A673 (cell line): ENCODE data around the gene SP7. TPM values are rescaled to one million over a fixed set of nuclear protein-coding genes. Genes with fewer than 3 reads are reported as not detected.

Experiments used
- BruUV-seq: library from RNA; stranded (reverse); fragments of 400-500 nt; replicated peaks from 2 replicates; lab custom pipeline; 2021; lab: Mats Ljungman, UMichigan
- CTCF ChIA-PET: fragments of 300-600 bp; sonication (Branson Sonifier 250); formaldehyde crosslinking; loops from one replicate; lab custom pipeline; 2022; ENCODE audit warnings: antibody characterized with exemption; lab: Charles Lee
- POLR2A ChIA-PET: fragments of 300-600 bp; sonication (Branson Sonifier 250); formaldehyde crosslinking; loops from one replicate; lab custom pipeline; 2022; ENCODE audit warnings: antibody characterized with exemption; ENCODE audit not compliant: low non-redundant PET; lab: Charles Lee
- DNase-seq: peaks from one replicate; pipeline ENCODE4 v3.0.0-alpha.2; 2015; ENCODE audit warnings: low spot score
- H3K27ac ChIP-seq: fragments of 200-600 bp; sonication (generic); 2 replicates; pipeline ENCODE4 v1.5.1; 2016; ENCODE audit warnings: mixed run types, low read depth, mild to moderate bottlenecking, mixed read lengths, antibody characterized with exemption, low read length; ENCODE audit not compliant: poor library complexity, severe bottlenecking
- H3K27me3 ChIP-seq: fragments of 200-600 bp; sonication (generic); replicated peaks from 2 replicates; pipeline ENCODE4 v1.6.1; 2017; ENCODE audit warnings: mixed run types, low read depth, mild to moderate bottlenecking, mixed read lengths, antibody characterized with exemption, low read length; ENCODE audit not compliant: insufficient read depth, poor library complexity
- H3K36me3 ChIP-seq: fragments of 200-600 bp; sonication (generic); 2 replicates; pipeline ENCODE4 v1.6.1; 2016; ENCODE audit warnings: mixed run types, mild to moderate bottlenecking, mixed read lengths, antibody characterized with exemption, low read length; ENCODE audit not compliant: insufficient read depth, poor library complexity, severe bottlenecking
- H3K4me1 ChIP-seq: fragments of 200-600 bp; sonication (generic); 2 replicates; pipeline ENCODE4 v1.6.1; 2017; ENCODE audit warnings: mixed run types, mild to moderate bottlenecking, mixed read lengths, antibody characterized with exemption, low read length; ENCODE audit not compliant: insufficient read depth, poor library complexity, severe bottlenecking
- H3K4me3 ChIP-seq: fragments of 200-600 bp; sonication (generic); 2 replicates; pipeline ENCODE4 v1.5.1; 2016; ENCODE audit warnings: low read depth, mixed run types, mild to moderate bottlenecking, mixed read lengths, low read length; ENCODE audit not compliant: poor library complexity, severe bottlenecking
- H3K9me3 ChIP-seq: fragments of 200-600 bp; sonication (generic); 2 replicates; pipeline ENCODE4 v1.6.1; 2016; ENCODE audit warnings: mixed run types, low read depth, mild to moderate bottlenecking, mixed read lengths, antibody characterized with exemption, low read length; ENCODE audit not compliant: poor library complexity, severe bottlenecking
- CTCF ChIP-seq: fragments of 300-800, 200-600 bp; sonication (generic); conservative IDR thresholded peaks from 2 replicates; pipeline ENCODE4 v1.5.1; 2017; ENCODE audit warnings: low read depth, mild to moderate bottlenecking, antibody characterized with exemption, low read length, moderate library complexity, mixed read lengths
- EZH2 ChIP-seq: fragments of 200-600 bp; sonication (generic); IDR thresholded peaks from 2 replicates; pipeline ENCODE4 v1.6.1; 2017; ENCODE audit warnings: borderline replicate concordance, low read depth, mild to moderate bottlenecking, mixed read lengths, antibody characterized with exemption, low read length; ENCODE audit not compliant: poor library complexity, severe bottlenecking
- intact Hi-C: fragments of 100-400 bp; cut with micrococcal nuclease; formaldehyde crosslinking; loops from one replicate; pipeline ENCODE4 v1.10.0; 2022; ENCODE audit not compliant: unreplicated experiment
- total RNA-seq: library from RNA; stranded (reverse); gene quantifications from 2 replicates; pipeline ENCODE4 v1.2.3, GENCODE V29; 2021

Gene SP7
- total RNA-seq, 1 experiment from 2014 or later = not detected

- no TSS peak for BruUV-seq
- Histone ChIP-seq H3K4me3 (no peak overlapping the region), H3K27me3 (no peaks in the 10 kb centered on the region), H3K4me1 (peaks cover 13% of the 10 kb centered on the region), H3K27ac (no peak overlapping the region), H3K36me3 (no peaks in the 10 kb centered on the region), H3K9me3 (no peaks in the 10 kb centered on the region)
- CTCF ChIA-PET = interaction anchor here (2.8 kb wide), 1 partner anchor 77 kb away, joined by 15 read pairs; no protein-coding TSS in a partner anchor
- TF ChIP-seq CTCF = no peak
- no peak for TF ChIP-seq EZH2
- DNase-seq = no peak
- intact Hi-C loops = no loop called here
- POLR2A ChIA-PET = no interaction called here
These were observed 7.8 kb upstream of the SP7 start for GRCh38 chr12:53343969-53344368.

GRCh38 chr12:53343449-53343848 lies 7.3 kb upstream of the SP7 start:
- Histone ChIP-seq H3K4me3 (no peak overlapping the region), H3K27me3 (no peaks in the 10 kb centered on the region), H3K4me1 (peaks cover 13% of the 10 kb centered on the region), H3K36me3 (no peaks in the 10 kb centered on the region), H3K27ac (no peak overlapping the region), H3K9me3 (no peaks in the 10 kb centered on the region)
- DNase-seq = no peak
- TF ChIP-seq CTCF = no peak
- TF ChIP-seq EZH2 = no peak
- CTCF ChIA-PET = no interaction called here
- POLR2A ChIA-PET = no interaction called here
- no TSS peak for BruUV-seq
- intact Hi-C loops = no loop called here

GRCh38 chr12:53340398-53340797 lies 4.2 kb upstream of the SP7 start:
- no TSS peak for BruUV-seq
- POLR2A ChIA-PET = no interaction called here

More at GRCh38 chr12:53340398-53340797, 4.2 kb upstream of the SP7 start:
- Histone ChIP-seq H3K9me3 (no peaks in the 10 kb centered on the region), H3K27me3 (no peaks in the 10 kb centered on the region), H3K4me3 (no peak overlapping the region), H3K4me1 (peaks cover 3% of the 10 kb centered on the region), H3K27ac (no peak overlapping the region), H3K36me3 (no peaks in the 10 kb centered on the region)
- TF ChIP-seq EZH2 = no peak
- no peak for TF ChIP-seq CTCF
- CTCF ChIA-PET = no interaction called here
- intact Hi-C loops = no loop called here
- no peak for DNase-seq
